NCI-H146 (cell line): ENCODE measurements around the gene KLHL4.
"Not testable (repeated sequence)": the region's sequence is repeated elsewhere in the genome, so short reads cannot be mapped to it uniquely, and the experiment has no call there.

ENCODE experiments used
- DNase-seq: peaks from one replicate; lab custom pipeline; 2025; lab: John Stamatoyannopoulos, UW

Gene KLHL4

DNA sequence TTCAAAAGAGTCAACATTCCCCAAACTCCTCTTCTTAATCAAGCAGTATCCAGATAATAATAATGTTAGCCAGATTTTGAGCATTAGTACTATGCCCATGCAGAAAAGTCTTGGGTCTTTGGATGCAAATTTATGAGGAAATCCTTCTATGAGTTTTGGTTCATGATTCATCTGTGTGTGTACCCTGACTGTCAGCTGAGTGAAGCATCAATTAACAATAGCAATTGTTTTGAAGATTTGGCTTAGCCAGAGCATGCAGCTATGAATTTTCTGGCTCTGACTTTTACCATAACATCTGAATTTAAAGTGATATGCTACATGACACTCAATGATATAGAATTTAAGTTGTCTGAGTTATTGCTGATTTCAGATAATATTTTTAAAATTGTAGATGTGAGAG lies 145.8 kb downstream of the KLHL4 start:
- no peak for DNase-seq

DNA sequence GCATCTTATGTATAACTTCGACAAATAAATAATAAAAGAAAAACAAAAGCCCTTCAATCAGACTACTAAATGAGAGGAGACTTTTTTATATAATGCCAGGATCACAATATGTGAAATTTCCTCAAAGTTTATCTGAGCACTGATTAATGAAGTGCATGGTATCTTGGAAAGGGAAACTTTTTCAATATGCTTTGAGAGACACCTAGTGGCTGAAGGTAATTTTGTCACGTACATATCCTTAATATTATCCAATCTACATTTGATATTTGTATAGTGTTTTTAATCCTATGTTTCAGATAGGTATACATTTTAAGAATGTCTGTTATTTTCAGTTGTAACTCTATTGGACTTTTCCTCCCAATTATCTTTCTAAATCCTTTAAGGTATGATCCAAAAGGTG lies 146.8 kb downstream of the KLHL4 start:
- peak; percentile 2 for DNase-seq

DNA sequence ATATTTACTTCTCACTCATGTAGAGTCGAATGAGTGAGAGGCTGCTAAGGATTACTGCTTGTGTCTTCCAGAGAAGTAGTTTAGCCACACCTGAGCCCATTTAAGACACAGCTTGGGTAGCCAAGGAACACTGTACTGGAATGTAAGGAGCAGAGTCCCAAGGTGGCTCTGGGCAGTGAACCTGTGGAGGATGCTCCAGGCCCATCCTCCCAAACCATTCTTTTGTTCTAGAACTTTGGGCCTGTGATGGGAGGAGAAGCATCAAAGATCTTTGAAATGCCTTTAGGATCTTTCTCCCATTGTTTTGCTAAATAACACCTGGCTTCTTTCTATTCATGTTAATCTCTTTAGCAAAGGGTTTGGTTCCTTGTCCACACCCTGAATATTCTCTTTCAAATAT lies 162.2 kb downstream of the KLHL4 start:
- no peak for DNase-seq

DNA sequence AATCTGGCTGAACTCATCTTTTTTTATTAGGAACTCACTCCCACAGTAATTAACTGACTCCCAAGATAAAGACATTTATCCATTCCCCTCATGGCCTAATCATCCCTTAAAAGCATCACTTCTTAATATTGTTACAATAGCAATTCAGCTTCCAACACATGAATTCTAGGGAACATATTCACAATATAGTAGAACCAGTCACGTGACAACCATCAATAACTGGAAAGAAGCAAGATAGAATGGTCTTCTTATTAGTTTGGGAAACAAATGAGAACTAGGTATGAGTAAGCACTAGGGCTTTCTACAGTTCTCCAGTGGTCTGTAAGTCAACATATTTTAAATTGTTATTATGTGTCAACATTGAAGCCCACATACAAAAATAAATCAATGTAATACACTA lies 170.1 kb downstream of the KLHL4 start:
- no peak for DNase-seq

DNA sequence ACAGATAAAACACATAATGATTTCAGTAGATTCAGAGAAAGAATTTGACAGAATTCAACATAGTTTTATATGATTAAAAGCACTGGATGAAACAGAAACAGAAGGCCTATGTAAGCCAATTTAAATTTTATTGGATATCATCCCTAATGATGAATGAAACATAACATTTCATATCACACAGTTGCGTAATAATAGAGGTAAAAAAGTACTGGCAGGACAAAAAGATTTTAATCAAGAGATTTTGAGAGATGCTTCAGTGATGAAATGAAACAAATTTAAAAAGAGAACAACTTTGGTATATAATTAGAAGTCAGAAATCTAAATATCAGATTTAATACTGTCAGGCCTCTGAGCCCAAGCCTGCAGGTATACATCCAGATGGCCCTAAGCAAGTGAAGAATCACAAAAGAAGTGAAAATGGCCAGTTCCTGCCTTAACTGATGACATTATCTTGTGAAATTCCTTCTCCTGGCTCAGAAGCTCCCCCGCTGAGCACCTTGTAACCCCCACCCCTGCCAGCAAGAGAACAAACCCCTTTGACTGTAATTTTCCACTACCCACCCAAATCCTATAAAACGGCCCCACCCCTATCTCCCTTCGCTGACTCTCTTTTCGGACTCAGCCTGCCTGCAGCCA lies 170.6 kb downstream of the KLHL4 start:
- not testable (repeated sequence) for DNase-seq

DNA sequence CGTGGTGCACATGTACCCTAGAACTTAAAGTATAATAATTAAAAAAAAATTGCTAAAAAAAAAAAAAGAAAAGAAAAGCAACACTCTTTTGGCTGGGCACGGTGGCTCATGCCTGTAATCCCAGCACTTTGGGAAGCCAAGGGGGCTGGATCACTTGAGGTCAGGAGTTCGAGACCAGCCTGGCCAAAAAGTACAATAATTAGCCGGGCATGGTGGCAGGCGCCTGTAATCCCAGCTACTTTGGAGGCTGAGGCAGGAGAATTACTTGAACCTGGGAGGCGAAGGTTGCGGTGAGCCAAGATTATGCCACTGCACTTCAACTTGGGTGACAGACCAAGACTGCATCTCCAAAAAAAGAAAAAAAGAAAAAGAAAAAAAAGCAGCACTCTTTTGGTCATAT lies 171.6 kb downstream of the KLHL4 start:
- DNase-seq: not testable (repeated sequence)

DNA sequence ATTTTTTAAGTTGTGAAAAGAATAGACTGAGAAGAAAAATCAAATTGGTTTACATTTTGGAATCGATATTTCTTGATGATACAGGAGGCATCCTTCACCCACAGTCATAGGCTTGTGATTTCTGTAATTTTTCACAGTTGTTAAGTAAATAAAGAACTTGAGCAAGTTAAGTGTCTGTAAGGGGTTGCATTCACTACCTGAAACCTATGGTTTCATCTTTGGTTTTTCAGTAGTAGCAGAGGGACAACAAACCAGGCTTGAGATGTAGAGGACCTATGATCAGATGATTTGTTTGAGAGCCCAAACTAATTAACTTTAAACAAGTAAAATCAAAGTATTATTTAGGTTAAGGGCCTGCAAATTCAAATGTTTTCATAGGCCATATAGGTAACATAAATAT lies 175.6 kb downstream of the KLHL4 start:
- DNase-seq: no peak

DNA sequence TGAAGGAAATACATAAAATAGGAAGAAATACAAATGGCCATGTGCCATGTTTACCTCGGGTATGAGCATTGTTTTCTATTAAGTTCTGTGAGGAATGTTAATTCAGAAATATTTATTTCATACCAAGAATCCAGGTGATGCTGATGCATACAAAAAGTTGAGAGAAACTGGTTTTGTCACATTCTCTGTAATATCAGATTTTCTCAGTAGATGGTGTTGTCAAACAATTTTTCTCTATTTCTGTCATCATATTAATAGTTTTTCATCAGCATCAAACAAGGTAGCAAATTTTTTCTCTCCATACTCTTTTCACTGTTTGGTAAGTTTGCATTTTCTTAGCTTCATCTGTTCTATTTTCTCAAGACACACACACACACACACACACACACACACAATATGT lies 179.8 kb downstream of the KLHL4 start:
- DNase-seq: no peak

DNA sequence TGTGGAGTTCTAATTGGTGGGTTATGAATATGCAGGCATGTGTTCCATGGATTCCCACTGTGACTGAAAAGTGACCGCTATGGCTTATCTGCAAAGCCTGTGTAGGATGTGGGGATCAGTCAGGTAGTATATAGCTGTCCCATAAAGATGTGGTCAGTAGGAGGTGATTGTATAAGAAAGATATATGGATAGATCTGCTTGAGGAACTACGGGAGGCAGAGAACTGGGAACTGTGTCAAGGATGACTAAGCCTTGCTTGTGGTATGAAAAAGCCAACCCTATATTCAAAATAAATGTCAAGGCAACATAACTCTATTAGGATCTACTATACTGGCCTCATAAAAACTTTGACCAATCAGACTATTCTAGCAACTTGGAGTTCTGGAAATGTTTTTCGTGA lies 185.2 kb downstream of the KLHL4 start:
- DNase-seq: no peak

DNA sequence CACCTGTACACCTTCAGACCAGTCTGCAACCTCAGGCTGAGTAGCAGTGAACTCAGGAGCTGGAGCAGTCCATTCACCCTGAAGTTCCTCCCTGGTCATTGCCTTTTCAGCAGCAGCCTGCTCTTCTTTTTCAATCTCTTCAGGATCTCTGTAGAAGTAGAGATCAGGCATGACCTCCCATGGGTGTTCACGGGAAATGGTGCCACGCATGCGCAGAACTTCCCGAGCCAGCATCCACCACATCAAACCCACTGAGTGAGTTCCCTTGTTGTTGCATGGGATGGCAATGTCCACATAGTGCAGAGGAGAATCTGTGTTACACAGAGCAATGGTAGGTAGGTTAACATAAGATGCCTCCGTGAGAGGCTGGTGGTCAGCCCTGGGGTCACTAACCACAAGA lies 185.9 kb downstream of the KLHL4 start:
- not testable (repeated sequence) for DNase-seq

DNA sequence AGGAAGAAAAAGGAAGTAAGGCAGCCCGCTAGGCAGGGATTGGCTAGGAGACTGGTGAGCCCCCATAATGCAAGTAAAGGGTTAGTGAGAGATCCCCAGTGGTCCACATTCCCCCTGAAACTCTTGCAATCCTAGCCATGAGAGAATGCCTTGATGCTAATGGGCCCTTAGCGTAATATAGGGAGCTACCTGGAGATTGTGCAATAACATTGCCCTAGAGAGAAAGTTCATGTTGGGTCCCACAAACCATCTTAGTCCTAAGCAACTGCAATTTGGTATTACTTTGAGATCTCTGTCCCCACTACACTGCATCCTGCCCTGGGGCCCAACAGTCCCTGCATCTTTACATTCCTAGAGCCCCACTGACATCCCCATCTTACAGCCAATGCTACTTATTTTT lies 188.5 kb downstream of the KLHL4 start:
- DNase-seq: no peak

DNA sequence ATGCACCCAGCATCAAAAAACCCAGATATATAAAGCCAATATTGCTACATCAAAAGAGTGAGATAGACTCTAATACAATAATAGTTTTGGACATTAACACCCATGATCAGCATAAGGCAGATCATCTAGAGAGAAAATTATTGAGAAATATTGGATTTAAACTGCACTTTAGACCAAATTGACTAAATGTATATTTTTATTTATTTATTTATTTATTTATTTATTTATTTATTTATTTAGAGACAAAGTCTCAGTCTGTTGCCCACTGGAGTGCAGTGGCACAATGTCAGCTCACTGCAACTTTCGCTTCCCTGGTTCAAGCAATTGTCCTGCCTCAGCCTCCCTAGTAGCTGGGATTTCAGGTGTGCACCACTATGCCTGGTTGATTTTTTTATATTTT lies 193.0 kb downstream of the KLHL4 start:
- no peak for DNase-seq
